Measurements from ENCODE around the gene TVP23C.

Gene TVP23C

GRCh38 chr17:15513058-15513791, 50.1 kb downstream of the TVP23C start:
- Histone ChIP-seq H3K27ac (ENCODE audit: low read depth, low read length) (no peak overlapping the region), H3K4me3 (ENCODE audit: insufficient read depth, low read length, poor library complexity, severe bottlenecking) (no peak overlapping the region), H3K27me3 (ENCODE audit: low read length) (no peaks in the 10 kb centered on the region), H3K9me3 (ENCODE audit: insufficient read depth, low read length) (no peaks in the 10 kb centered on the region), H3K36me3 (ENCODE audit: low read length) (no peaks in the 10 kb centered on the region), H4K20me1 (ENCODE audit: low read depth, low read length) (no peaks in the 10 kb centered on the region), H3K4me2 (ENCODE audit: low read depth, low read length, poor library complexity, severe bottlenecking) (no peak overlapping the region), H3F3A (ENCODE audit: insufficient read depth) (no peaks in the 10 kb centered on the region), H3K9me2 (replicated peaks; ENCODE audit: insufficient read depth, low read length) (no peaks in the 10 kb centered on the region), H3K9ac (ENCODE audit: low read length) (no peak overlapping the region), H2AFZ (ENCODE audit: low read depth, low read length, severe bottlenecking) (no peak overlapping the region), H3K79me2 (ENCODE audit: insufficient read depth, low read length) (no peaks in the 10 kb centered on the region)
- TF ChIP-seq EZH2phosphoT487 (conservative IDR thresholded peaks at IDR 0.05; ENCODE audit: low read length): no peak
- TF ChIP-seq, protein P1, sequence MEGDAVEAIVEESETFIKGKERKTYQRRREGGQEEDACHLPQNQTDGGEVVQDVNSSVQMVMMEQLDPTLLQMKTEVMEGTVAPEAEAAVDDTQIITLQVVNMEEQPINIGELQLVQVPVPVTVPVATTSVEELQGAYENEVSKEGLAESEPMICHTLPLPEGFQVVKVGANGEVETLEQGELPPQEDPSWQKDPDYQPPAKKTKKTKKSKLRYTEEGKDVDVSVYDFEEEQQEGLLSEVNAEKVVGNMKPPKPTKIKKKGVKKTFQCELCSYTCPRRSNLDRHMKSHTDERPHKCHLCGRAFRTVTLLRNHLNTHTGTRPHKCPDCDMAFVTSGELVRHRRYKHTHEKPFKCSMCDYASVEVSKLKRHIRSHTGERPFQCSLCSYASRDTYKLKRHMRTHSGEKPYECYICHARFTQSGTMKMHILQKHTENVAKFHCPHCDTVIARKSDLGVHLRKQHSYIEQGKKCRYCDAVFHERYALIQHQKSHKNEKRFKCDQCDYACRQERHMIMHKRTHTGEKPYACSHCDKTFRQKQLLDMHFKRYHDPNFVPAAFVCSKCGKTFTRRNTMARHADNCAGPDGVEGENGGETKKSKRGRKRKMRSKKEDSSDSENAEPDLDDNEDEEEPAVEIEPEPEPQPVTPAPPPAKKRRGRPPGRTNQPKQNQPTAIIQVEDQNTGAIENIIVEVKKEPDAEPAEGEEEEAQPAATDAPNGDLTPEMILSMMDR (IDR thresholded peaks at IDR 0.05; ENCODE audit: insufficient read depth, low read length, poor library complexity, severe bottlenecking): no peak

DNA sequence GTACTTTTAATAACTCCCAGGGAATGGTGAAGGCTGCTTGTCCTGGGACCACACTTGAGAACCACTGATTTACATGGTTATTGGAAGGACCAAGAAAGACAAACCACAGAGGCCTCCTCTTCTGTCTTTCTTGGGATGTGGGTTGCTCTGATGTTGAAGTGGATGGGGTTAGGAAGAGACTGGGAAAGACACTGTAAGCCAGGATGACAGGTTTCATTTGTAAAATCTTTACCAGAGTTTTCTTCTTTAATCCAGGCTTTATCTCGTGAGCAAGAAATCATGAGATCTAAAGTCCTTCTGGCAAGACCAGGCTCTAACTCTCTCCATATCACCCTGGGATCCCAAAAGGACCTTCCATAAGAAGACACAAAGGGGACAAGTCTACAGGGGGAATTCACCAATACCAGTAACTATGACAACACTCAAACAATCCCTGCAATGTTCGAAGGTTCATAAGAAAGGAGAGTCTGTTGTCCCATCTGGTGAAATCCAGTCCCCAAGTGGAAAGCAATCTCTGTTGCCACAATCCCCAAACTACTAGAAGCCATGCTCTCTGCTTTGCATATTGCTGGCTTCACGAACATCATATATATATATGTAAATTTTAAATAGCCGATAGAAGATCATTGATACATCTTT, 51.1 kb downstream of the TVP23C start:
- Histone ChIP-seq H3K36me3 (ENCODE audit: low read length) (no peaks in the 10 kb centered on the region), H3K27ac (ENCODE audit: low read depth, low read length) (no peak overlapping the region), H3K4me2 (ENCODE audit: low read depth, low read length, poor library complexity, severe bottlenecking) (no peak overlapping the region), H2AFZ (ENCODE audit: low read depth, low read length, severe bottlenecking) (no peak overlapping the region), H4K20me1 (ENCODE audit: low read depth, low read length) (no peaks in the 10 kb centered on the region), H3K9ac (ENCODE audit: low read length) (no peak overlapping the region), H3K79me2 (ENCODE audit: insufficient read depth, low read length) (no peaks in the 10 kb centered on the region), H3K27me3 (ENCODE audit: low read length) (no peaks in the 10 kb centered on the region), H3K9me2 (replicated peaks; ENCODE audit: insufficient read depth, low read length) (no peaks in the 10 kb centered on the region), H3K9me3 (ENCODE audit: insufficient read depth, low read length) (no peaks in the 10 kb centered on the region), H3K4me3 (ENCODE audit: insufficient read depth, low read length, poor library complexity, severe bottlenecking) (no peak overlapping the region), H3F3A (ENCODE audit: insufficient read depth) (no peaks in the 10 kb centered on the region)
- TF ChIP-seq, protein P1 (IDR thresholded peaks at IDR 0.05; ENCODE audit: insufficient read depth, low read length, poor library complexity, severe bottlenecking): no peak
- no peak for TF ChIP-seq EZH2phosphoT487 (conservative IDR thresholded peaks at IDR 0.05; ENCODE audit: low read length)

DNA sequence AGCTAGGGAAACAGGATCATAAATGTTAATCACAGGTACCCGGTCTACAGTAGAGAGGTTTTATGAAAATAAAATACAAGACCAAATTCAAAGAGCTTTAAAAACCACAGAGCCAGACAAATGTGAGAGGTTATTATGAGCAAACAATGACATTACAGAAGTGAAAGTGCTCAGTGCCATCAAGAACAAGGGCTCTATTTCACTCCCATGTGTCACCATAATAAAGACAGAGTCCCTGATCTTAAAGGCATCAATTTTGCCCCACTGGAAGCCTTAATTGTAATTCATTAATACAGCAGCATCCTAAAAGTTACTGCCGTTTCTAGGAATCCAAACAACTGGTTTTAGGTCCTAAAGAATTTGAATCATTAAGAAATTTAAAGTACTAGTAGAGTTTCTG, 52.1 kb downstream of the TVP23C start:
- Histone ChIP-seq H4K20me1 (ENCODE audit: low read depth, low read length) (no peaks in the 10 kb centered on the region), H3K79me2 (ENCODE audit: insufficient read depth, low read length) (no peaks in the 10 kb centered on the region), H3K9me2 (replicated peaks; ENCODE audit: insufficient read depth, low read length) (no peaks in the 10 kb centered on the region), H3K9ac (ENCODE audit: low read length) (no peak overlapping the region), H3F3A (ENCODE audit: insufficient read depth) (no peaks in the 10 kb centered on the region), H3K4me2 (ENCODE audit: low read depth, low read length, poor library complexity, severe bottlenecking) (no peak overlapping the region), H3K9me3 (ENCODE audit: insufficient read depth, low read length) (no peaks in the 10 kb centered on the region), H2AFZ (ENCODE audit: low read depth, low read length, severe bottlenecking) (no peak overlapping the region), H3K4me3 (ENCODE audit: insufficient read depth, low read length, poor library complexity, severe bottlenecking) (no peak overlapping the region), H3K27me3 (ENCODE audit: low read length) (no peaks in the 10 kb centered on the region), H3K36me3 (ENCODE audit: low read length) (no peaks in the 10 kb centered on the region), H3K27ac (ENCODE audit: low read depth, low read length) (no peak overlapping the region)
- TF ChIP-seq, protein P1 (IDR thresholded peaks at IDR 0.05; ENCODE audit: insufficient read depth, low read length, poor library complexity, severe bottlenecking): no peak
